ENCODE data around the gene CLEC11A. TPM values are rescaled to one million over a fixed set of nuclear protein-coding genes. Genes with fewer than 3 reads are reported as not detected.
A peak's percentile ranks its signal among the peaks of the same experiment; 100 is the strongest.

CLEC11A gene
- total and polyA plus RNA-seq, 4 donors = 2.4 to 11.0 (median 5.5) TPM

DNA sequence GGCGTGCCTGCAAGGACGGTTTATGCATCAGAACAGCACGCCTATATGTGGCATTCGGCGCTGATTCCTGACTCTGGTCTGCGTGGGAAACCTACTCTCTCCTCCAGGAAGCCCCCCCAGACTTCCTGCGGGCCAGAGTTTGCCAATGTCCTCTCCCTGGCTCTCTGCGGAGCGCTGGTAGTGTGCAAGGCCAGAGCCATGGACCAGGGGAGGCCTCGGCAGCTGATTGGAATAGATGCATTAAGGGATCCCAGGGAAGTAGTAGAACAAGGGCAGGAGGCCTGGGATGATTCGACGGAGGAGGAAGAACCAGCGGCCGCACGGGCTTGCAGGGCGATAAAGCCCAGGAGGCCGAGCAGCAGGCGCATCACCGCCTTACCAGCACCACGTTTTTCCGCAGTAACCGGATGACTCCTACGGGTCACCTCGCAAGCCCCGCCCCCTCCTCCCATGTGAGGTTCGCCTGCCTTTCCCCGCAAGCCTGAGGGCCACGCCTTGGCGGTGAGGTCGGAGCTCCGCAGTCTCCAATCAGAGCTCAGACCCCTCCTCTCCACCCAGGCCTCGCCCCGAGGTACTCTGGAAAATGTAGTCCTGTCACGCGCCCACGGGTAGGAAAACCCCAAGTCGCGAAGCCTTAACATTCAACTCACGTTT is 5.0 kb downstream of the CLEC11A start:
- no peak overlapping the region for H3K27ac ChIP-seq (ENCODE audit: low read depth in 1 of 2, low read length in 2 of 2)
- TF ChIP-seq JUND (IDR thresholded peaks at IDR 0.05) = no peak
- TF ChIP-seq SP1 (IDR thresholded peaks at IDR 0.05) = no peak
- H3K36me3 ChIP-seq (ENCODE audit: control insufficient read depth in 4 of 4, insufficient read depth in 3 of 4, low read depth in 1 of 4, low read length in 3 of 4) = no peaks in the 10 kb centered on the region
- no peak overlapping the region for H3K4me3 ChIP-seq (ENCODE audit: low read depth in 1 of 3, low read length in 3 of 3)
- no peak overlapping the region for H3K9ac ChIP-seq (ENCODE audit: low read depth in 1 of 2, low read length in 2 of 2)
- H3K27me3 ChIP-seq (ENCODE audit: control insufficient read depth in 4 of 4, insufficient read depth in 4 of 4, low read length in 3 of 4) = peaks cover 0 to 6% (median 0%) of the 10 kb centered on the region in 4 donors
- WGBS = 18% methylated on average over 39 of the region's 39 CpGs
- DNase-seq (ENCODE audit: low spot score) = peak; percentile 57
- H3K4me1 ChIP-seq (ENCODE audit: control insufficient read depth in 4 of 4, insufficient read depth in 4 of 4, low read length in 3 of 4) = peaks cover 0 to 29% (median 14%) of the 10 kb centered on the region in 4 donors
- no peaks in the 10 kb centered on the region for H3K9me3 ChIP-seq (ENCODE audit: control insufficient read depth in 4 of 4, low read length in 3 of 4)

GRCh38 chr19:50729894-50730293 is 6.7 kb downstream of the CLEC11A start:
- Histone ChIP-seq H3K9me3 (ENCODE audit: control insufficient read depth in 4 of 4, low read length in 3 of 4) (no peaks in the 10 kb centered on the region), H3K4me3 (ENCODE audit: low read depth in 1 of 3, low read length in 3 of 3) (no peak overlapping the region), H3K27me3 (ENCODE audit: control insufficient read depth in 4 of 4, insufficient read depth in 4 of 4, low read length in 3 of 4) (peaks cover 0 to 6% (median 0%) of the 10 kb centered on the region in 4 donors), H3K9ac (ENCODE audit: low read depth in 1 of 2, low read length in 2 of 2) (no peak overlapping the region), H3K4me1 (ENCODE audit: control insufficient read depth in 4 of 4, insufficient read depth in 4 of 4, low read length in 3 of 4) (peaks cover 0 to 15% (median 8%) of the 10 kb centered on the region in 4 donors), H3K36me3 (ENCODE audit: control insufficient read depth in 4 of 4, insufficient read depth in 3 of 4, low read depth in 1 of 4, low read length in 3 of 4) (no peaks in the 10 kb centered on the region), H3K27ac (ENCODE audit: low read depth in 1 of 2, low read length in 2 of 2) (no peak overlapping the region)
- WGBS = 66% methylated on average over 5 of the region's 5 CpGs
- no peak for TF ChIP-seq RAD21 (IDR thresholded peaks at IDR 0.05)
- TF ChIP-seq RXRA (IDR thresholded peaks at IDR 0.05) = no peak
- no peak for TF ChIP-seq REST (IDR thresholded peaks at IDR 0.05)
- no peak for TF ChIP-seq HNF4A (conservative IDR thresholded peaks at IDR 0.05)
- no peak for DNase-seq (ENCODE audit: low spot score)

DNA sequence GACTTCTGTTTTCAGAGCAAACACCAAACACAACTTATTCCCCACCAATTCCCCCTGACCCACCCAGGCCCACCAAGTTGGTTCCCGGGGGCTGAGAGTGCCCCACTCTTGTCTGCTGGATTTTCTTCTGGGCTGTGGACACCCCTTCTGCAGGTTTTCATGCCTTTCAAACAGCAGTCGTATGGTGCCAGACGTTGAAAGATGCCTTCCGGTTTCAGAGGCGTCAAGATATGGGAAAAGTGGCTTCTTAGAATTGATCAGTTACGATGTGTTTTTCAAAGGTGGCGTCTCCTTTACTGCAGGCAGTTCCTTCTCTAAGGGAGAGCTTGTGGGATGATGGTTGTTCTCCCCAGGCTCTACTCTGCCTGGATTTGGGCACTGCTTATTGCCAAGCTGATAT is 12.7 kb downstream of the CLEC11A start:
- no peak for DNase-seq (ENCODE audit: low spot score)
- Histone ChIP-seq H3K36me3 (ENCODE audit: control insufficient read depth in 4 of 4, insufficient read depth in 3 of 4, low read depth in 1 of 4, low read length in 3 of 4) (no peaks in the 10 kb centered on the region), H3K9me3 (ENCODE audit: control insufficient read depth in 4 of 4, low read length in 3 of 4) (no peaks in the 10 kb centered on the region), H3K9ac (ENCODE audit: low read depth in 1 of 2, low read length in 2 of 2) (no peak overlapping the region), H3K4me1 (ENCODE audit: control insufficient read depth in 4 of 4, insufficient read depth in 4 of 4, low read length in 3 of 4) (no peaks in the 10 kb centered on the region), H3K27ac (ENCODE audit: low read depth in 1 of 2, low read length in 2 of 2) (no peak overlapping the region), H3K27me3 (ENCODE audit: control insufficient read depth in 4 of 4, insufficient read depth in 4 of 4, low read length in 3 of 4) (peaks cover 0 to 19% (median 6%) of the 10 kb centered on the region in 4 donors), H3K4me3 (ENCODE audit: low read depth in 1 of 3, low read length in 3 of 3) (no peak overlapping the region)
- TF ChIP-seq REST (IDR thresholded peaks at IDR 0.05) (no peak), HNF4A (conservative IDR thresholded peaks at IDR 0.05) (no peak), GABPA (IDR thresholded peaks at IDR 0.05 in 1 of 2, conservative IDR thresholded peaks at IDR 0.05 in 1 of 2) (no peak), FOXA2 (IDR thresholded peaks at IDR 0.05) (no peak), FOXA1 (IDR thresholded peaks at IDR 0.05) (no peak), EGR1 (IDR thresholded peaks at IDR 0.05; ENCODE audit: low read depth in 2 of 2) (no peak), RXRA (IDR thresholded peaks at IDR 0.05) (no peak), YY1 (IDR thresholded peaks at IDR 0.05) (no peak), NR2F2 (IDR thresholded peaks at IDR 0.05) (no peak), HNF4G (IDR thresholded peaks at IDR 0.05) (no peak)
- TF ChIP-seq, protein P1, sequence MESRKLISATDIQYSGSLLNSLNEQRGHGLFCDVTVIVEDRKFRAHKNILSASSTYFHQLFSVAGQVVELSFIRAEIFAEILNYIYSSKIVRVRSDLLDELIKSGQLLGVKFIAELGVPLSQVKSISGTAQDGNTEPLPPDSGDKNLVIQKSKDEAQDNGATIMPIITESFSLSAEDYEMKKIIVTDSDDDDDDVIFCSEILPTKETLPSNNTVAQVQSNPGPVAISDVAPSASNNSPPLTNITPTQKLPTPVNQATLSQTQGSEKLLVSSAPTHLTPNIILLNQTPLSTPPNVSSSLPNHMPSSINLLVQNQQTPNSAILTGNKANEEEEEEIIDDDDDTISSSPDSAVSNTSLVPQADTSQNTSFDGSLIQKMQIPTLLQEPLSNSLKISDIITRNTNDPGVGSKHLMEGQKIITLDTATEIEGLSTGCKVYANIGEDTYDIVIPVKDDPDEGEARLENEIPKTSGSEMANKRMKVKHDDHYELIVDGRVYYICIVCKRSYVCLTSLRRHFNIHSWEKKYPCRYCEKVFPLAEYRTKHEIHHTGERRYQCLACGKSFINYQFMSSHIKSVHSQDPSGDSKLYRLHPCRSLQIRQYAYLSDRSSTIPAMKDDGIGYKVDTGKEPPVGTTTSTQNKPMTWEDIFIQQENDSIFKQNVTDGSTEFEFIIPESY (IDR thresholded peaks at IDR 0.05) = no peak
- TF ChIP-seq, protein P2, sequence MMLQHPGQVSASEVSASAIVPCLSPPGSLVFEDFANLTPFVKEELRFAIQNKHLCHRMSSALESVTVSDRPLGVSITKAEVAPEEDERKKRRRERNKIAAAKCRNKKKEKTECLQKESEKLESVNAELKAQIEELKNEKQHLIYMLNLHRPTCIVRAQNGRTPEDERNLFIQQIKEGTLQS (IDR thresholded peaks at IDR 0.05) = no peak
- 61% methylated on average over 7 of the region's 7 CpGs for WGBS

Data from liver (tissue), 9 donors.